Gastrocnemius medialis (tissue), 4 donors: ENCODE measurements around the gene FSIP1.

ENCODE experiments used
- CTCF ChIP-seq, 5 experiments: fragments of 450-650 bp in 3 of 5; fragments of 200-600 bp in 2 of 5; sonication (generic) in 2 of 5; IDR thresholded peaks in 4 of 5; conservative IDR thresholded peaks in 1 of 5; 1 replicate in 4 of 5; 2 replicates in 1 of 5; pipeline ENCODE4 v1.5.1; 2016 to 2019; ENCODE audit warnings: antibody characterized with exemption in 5 of 5, mild to moderate bottlenecking in 3 of 5, moderate library complexity in 3 of 5
- POLR2A ChIP-seq, 2 donors: fragments of 450-650 bp; IDR thresholded peaks; one replicate each; pipeline ENCODE4 v1.6.1; 2017; ENCODE audit warnings: antibody characterized with exemption in 2 of 2, mild to moderate bottlenecking in 2 of 2, moderate library complexity in 2 of 2

GRCh38 chr15:39789736-39790135 is 7.1 kb upstream of the FSIP1 start:
- TF ChIP-seq CTCF (IDR thresholded peaks at IDR 0.05 in 4 of 5, conservative IDR thresholded peaks at IDR 0.05 in 1 of 5) (no peak), POLR2A (IDR thresholded peaks at IDR 0.05) (no peak)
